B cell (primary cell): ENCODE measurements around the gene NWD2. TPM values are rescaled to one million over a fixed set of nuclear protein-coding genes. Genes with fewer than 3 reads are reported as not detected.

Experiments
- ATAC-seq: fragments of 200-7000 bp; cut with Tn5 transposase; one replicate; pipeline ENCODE4 v1.10.0; 2021; ENCODE audit warnings: low read depth, mild to moderate bottlenecking, moderate number of reproducible peaks, moderate library complexity
- CTCF ChIA-PET: fragments of 350-600 bp; sonication (Branson Sonifier 250); formaldehyde crosslinking; loops from one replicate; lab custom pipeline; 2021; ENCODE audit warnings: antibody characterized with exemption, inconsistent platforms; lab: Charles Lee
- POLR2A ChIA-PET: fragments of 350-600 bp; sonication (Branson Sonifier 250); formaldehyde crosslinking; loops from one replicate; lab custom pipeline; 2021; ENCODE audit warnings: antibody characterized with exemption; lab: Charles Lee
- DNase-seq: peaks from one replicate; pipeline ENCODE4 v3.0.0; 2013
- H2AFZ ChIP-seq: 2 replicates; pipeline ENCODE4 v1.6.1; 2012; ENCODE audit warnings: mild to moderate bottlenecking, low read depth, low read length; ENCODE audit not compliant: insufficient read depth, poor library complexity, severe bottlenecking
- H3K27ac ChIP-seq, 2 donors: 1 replicate in 1 of 2; 2 replicates in 1 of 2; pipeline ENCODE4 v1.5.1; 2012 to 2013; ENCODE audit warnings: low read length in 2 of 2, mild to moderate bottlenecking in 2 of 2, moderate library complexity in 1 of 2
- H3K27me3 ChIP-seq, 4 experiments: fragments of 200-600 bp in 1 of 4; sonication (generic) in 1 of 4; replicated peaks in 1 of 4; 1 replicate in 2 of 4; 2 replicates in 2 of 4; pipeline versions ENCODE4 v1.6.1 to v1.7.0; 2013 to 2016; ENCODE audit warnings: low read length in 3 of 4, mild to moderate bottlenecking in 2 of 4, mixed read lengths in 1 of 4, moderate library complexity in 1 of 4; ENCODE audit not compliant: insufficient read depth in 4 of 4, control insufficient read depth in 3 of 4; ENCODE audit errors: control extremely low read depth in 1 of 4
- H3K36me3 ChIP-seq, 2 experiments: replicated peaks in 1 of 2; 1 replicate in 1 of 2; 2 replicates in 1 of 2; pipeline versions ENCODE4 v1.6.1 to v1.7.1; 2013; ENCODE audit warnings: low read length in 1 of 2; ENCODE audit not compliant: insufficient read depth in 2 of 2, control insufficient read depth in 1 of 2; ENCODE audit errors: control extremely low read depth in 1 of 2, extremely low read depth in 1 of 2
- H3K4me1 ChIP-seq, 2 donors: fragments of 200-600 bp in 1 of 2; sonication (generic) in 1 of 2; 1 replicate in 1 of 2; 2 replicates in 1 of 2; pipeline versions ENCODE4 v1.5.1 to v1.6.1; 2013 to 2017; ENCODE audit warnings: low read length in 2 of 2; ENCODE audit not compliant: control insufficient read depth in 2 of 2, insufficient read depth in 2 of 2
- H3K4me2 ChIP-seq: replicated peaks from 2 replicates; pipeline ENCODE3; 2012; ENCODE audit warnings: mild to moderate bottlenecking, low read depth, low read length; ENCODE audit not compliant: poor library complexity, severe bottlenecking
- H3K4me3 ChIP-seq, 5 experiments: fragments of 200-600 bp in 1 of 5; sonication (generic) in 1 of 5; 1 replicate in 3 of 5; 2 replicates in 2 of 5; pipeline versions ENCODE4 v1.5.1 to v1.7.0; 2011 to 2016; ENCODE audit warnings: low read length in 4 of 5, mild to moderate bottlenecking in 4 of 5, low read depth in 2 of 5, control low read depth in 1 of 5, moderate library complexity in 1 of 5; ENCODE audit not compliant: insufficient read depth in 1 of 5; ENCODE audit errors: control extremely low read depth in 1 of 5, extremely low read depth in 1 of 5
- H3K79me2 ChIP-seq: fragments of 200-600 bp; sonication (generic); one replicate; pipeline ENCODE4 v1.6.0; 2016; ENCODE audit warnings: low read length; ENCODE audit not compliant: control insufficient read depth, insufficient read depth
- H3K9ac ChIP-seq: fragments of 200-600 bp; sonication (generic); 2 replicates; pipeline ENCODE4 v1.6.1; 2017; ENCODE audit warnings: mild to moderate bottlenecking, low read length, moderate library complexity
- H3K9me3 ChIP-seq, 3 donors: one replicate each; pipeline versions ENCODE4 v1.6.1 to v1.7.1; 2013; ENCODE audit warnings: low read length in 2 of 3; ENCODE audit not compliant: control insufficient read depth in 2 of 3, insufficient read depth in 1 of 3; ENCODE audit errors: control extremely low read depth in 1 of 3
- H4K20me1 ChIP-seq: 2 replicates; pipeline ENCODE4 v1.6.0; 2012; ENCODE audit warnings: mild to moderate bottlenecking, low read length; ENCODE audit not compliant: insufficient read depth, control insufficient read depth, poor library complexity, severe bottlenecking
- H3K27ac Mint-ChIP-seq: one replicate; pipeline ENCODE4 v1.8.0; 2021; ENCODE audit warnings: mixed read lengths
- H3K27me3 Mint-ChIP-seq: one replicate; pipeline ENCODE4 v1.8.0; 2021; ENCODE audit warnings: mixed read lengths
- H3K4me1 Mint-ChIP-seq: one replicate; pipeline ENCODE4 v1.8.0; 2021; ENCODE audit warnings: mixed read lengths
- H3K4me3 Mint-ChIP-seq: one replicate; pipeline ENCODE4 v1.8.0; 2021; ENCODE audit warnings: mixed read lengths
- H3K9me3 Mint-ChIP-seq: one replicate; pipeline ENCODE4 v1.8.0; 2022; ENCODE audit warnings: mixed read lengths; ENCODE audit not compliant: insufficient read depth
- CTCF ChIP-seq: fragments of 200-600 bp; IDR thresholded peaks from one replicate; pipeline ENCODE4 v1.8.0; 2022; ENCODE audit warnings: antibody characterized with exemption, mild to moderate bottlenecking
- EZH2 ChIP-seq: IDR thresholded peaks from 2 replicates; pipeline ENCODE4 v1.6.1; 2012; ENCODE audit warnings: borderline replicate concordance, low read depth, mild to moderate bottlenecking, moderate library complexity, low read length; ENCODE audit not compliant: insufficient read depth, poor library complexity, severe bottlenecking
- WGBS: methylation state at CpG from one replicate; pipeline ENCODE4 v1.1.5; 2013; ENCODE audit warnings: missing lambda C conversion rate; ENCODE audit not compliant: insufficient coverage; 5-methylcytosine and 5-hydroxymethylcytosine counted together
- intact Hi-C: fragments of 100-400 bp; cut with micrococcal nuclease; formaldehyde crosslinking; loops from one replicate; pipeline ENCODE4 v1.10.0; 2022
- polyA plus RNA-seq: library from polyadenylated mRNA; depleted of rRNA; stranded (reverse); fragments of >200 nt; gene quantifications from 2 replicates; pipeline ENCODE4 v1.2.3, GENCODE V29; 2012
- total RNA-seq, 2 donors: library from RNA; stranded (reverse); fragments of 120-200 nt in 1 of 2; gene quantifications; 1 replicate in 1 of 2; 2 replicates in 1 of 2; pipeline versions ENCODE4 v1.2.3 to v1.2.4, GENCODE V29; 2013 to 2022

Gene NWD2
- total and polyA plus RNA-seq, 2 donors (not counting 1 experiment from before 2014, with no cell fraction given), result not detected

- no peaks in the 10 kb centered on the region for H3K36me3 ChIP-seq
- Mint-ChIP-seq H3K4me3 (no peak overlapping the region), H3K27me3 (peaks cover 17% of the 10 kb centered on the region), H3K4me1 (no peaks in the 10 kb centered on the region), H3K9me3 (no peaks in the 10 kb centered on the region), H3K27ac (no peak overlapping the region)
- WGBS, result no CpG with 5 or more reads among the region's 1 CpG
- no peak overlapping the region for H3K4me2 ChIP-seq
- H4K20me1 ChIP-seq, result no peaks in the 10 kb centered on the region
- H3K4me1 ChIP-seq, result no peaks in the 10 kb centered on the region
- no peak overlapping the region for H3K4me3 ChIP-seq
- TF ChIP-seq EZH2 (no peak), CTCF (no peak)
- ChIA-PET CTCF (no interaction called here), POLR2A (no interaction called here)
- peaks cover 0 to 10% (median 2%) of the 10 kb centered on the region in 4 experiments for H3K27me3 ChIP-seq
- H3K9me3 ChIP-seq, result peaks cover 0 to 1% (median 0%) of the 10 kb centered on the region in 3 donors
- DNase-seq, result no peak
- intact Hi-C loops, result no loop called here
- no peak overlapping the region for H3K27ac ChIP-seq
- no peak overlapping the region for H2AFZ ChIP-seq
- ATAC-seq, result no peak
- no peaks in the 10 kb centered on the region for H3K79me2 ChIP-seq
- no peak overlapping the region for H3K9ac ChIP-seq
These were observed 226.6 kb downstream of the NWD2 start for GRCh38 chr4:37471093-37471492.

GRCh38 chr4:37471971-37472370, 227.4 kb downstream of the NWD2 start:
- POLR2A ChIA-PET, result no interaction called here
- ATAC-seq (no peak), DNase-seq (no peak)
- H3K9me3 ChIP-seq, result peaks cover 0 to 1% (median 0%) of the 10 kb centered on the region in 3 donors
- H3K27ac ChIP-seq, result no peak overlapping the region
- Mint-ChIP-seq H3K27me3 (peaks cover 21% of the 10 kb centered on the region), H3K27ac (no peak overlapping the region), H3K4me3 (no peak overlapping the region), H3K9me3 (no peaks in the 10 kb centered on the region), H3K4me1 (no peaks in the 10 kb centered on the region)
- no peaks in the 10 kb centered on the region for H3K4me1 ChIP-seq
- CTCF ChIA-PET, result no interaction called here
- no peaks in the 10 kb centered on the region for H3K36me3 ChIP-seq
- no peak overlapping the region for H3K4me3 ChIP-seq
- H4K20me1 ChIP-seq, result no peaks in the 10 kb centered on the region
- H3K27me3 ChIP-seq, result peaks cover 0 to 10% (median 2%) of the 10 kb centered on the region in 4 experiments
- no peak overlapping the region for H3K4me2 ChIP-seq
- TF ChIP-seq CTCF (no peak), EZH2 (no peak)
- H3K79me2 ChIP-seq, result no peaks in the 10 kb centered on the region
- intact Hi-C loops, result no loop called here
- H3K9ac ChIP-seq, result no peak overlapping the region
- H2AFZ ChIP-seq, result no peak overlapping the region
- WGBS, result 37% methylated on average over 5 of the region's 5 CpGs
